HTR-8/SVneo (cell line): Measurements from ENCODE around the gene NEMF.
"Not testable (repeated sequence)": the region's sequence is repeated elsewhere in the genome, so short reads cannot be mapped to it uniquely, and the experiment has no call there.

Experiments used
- DNase-seq: peaks from one replicate; pipeline ENCODE4 v3.0.0; 2011; ENCODE audit warnings: low spot score, mixed read lengths; ENCODE audit not compliant: insufficient read length
- FAIRE-seq: peaks from 2 replicates; lab custom pipeline; 2011; peaks lifted over from hg19 to GRCh38; lab: Jason Lieb, UNC

Gene NEMF

GRCh38 chr14:49761839-49762551, 90.6 kb downstream of the NEMF start:
- FAIRE-seq (no peak), DNase-seq (no peak)

- DNase-seq = no peak
- FAIRE-seq = no peak
These were observed 97.2 kb downstream of the NEMF start for GRCh38 chr14:49755378-49755777.

GRCh38 chr14:49754570-49755097, 98.0 kb downstream of the NEMF start:
- FAIRE-seq (no peak), DNase-seq (no peak)

GRCh38 chr14:49746476-49746875, 106.1 kb downstream of the NEMF start:
- FAIRE-seq = not testable (repeated sequence)

GRCh38 chr14:49745191-49745590, 107.4 kb downstream of the NEMF start:
- FAIRE-seq (no peak), DNase-seq (no peak)

More at GRCh38 chr14:49746476-49746875, 106.1 kb downstream of the NEMF start:
- DNase-seq = not testable (repeated sequence)

- FAIRE-seq = not testable (repeated sequence)
These were observed 116.9 kb downstream of the NEMF start for GRCh38 chr14:49735669-49736068.

GRCh38 chr14:49733836-49734235, 118.8 kb downstream of the NEMF start:
- no peak for FAIRE-seq
- DNase-seq = no peak

More at GRCh38 chr14:49735669-49736068, 116.9 kb downstream of the NEMF start:
- DNase-seq = not testable (repeated sequence)

- FAIRE-seq = no peak
- DNase-seq = no peak
These were observed 119.7 kb downstream of the NEMF start for GRCh38 chr14:49732896-49733295.
